ENCODE measurements around the gene CTNNBIP1. TPM values are rescaled to one million over a fixed set of nuclear protein-coding genes. Genes with fewer than 3 reads are reported as not detected.

The CTNNBIP1 gene
- polyA plus RNA-seq, 1 of the 3 experiments (the other 2 are of a cell fraction), result 57.6 TPM

DNA sequence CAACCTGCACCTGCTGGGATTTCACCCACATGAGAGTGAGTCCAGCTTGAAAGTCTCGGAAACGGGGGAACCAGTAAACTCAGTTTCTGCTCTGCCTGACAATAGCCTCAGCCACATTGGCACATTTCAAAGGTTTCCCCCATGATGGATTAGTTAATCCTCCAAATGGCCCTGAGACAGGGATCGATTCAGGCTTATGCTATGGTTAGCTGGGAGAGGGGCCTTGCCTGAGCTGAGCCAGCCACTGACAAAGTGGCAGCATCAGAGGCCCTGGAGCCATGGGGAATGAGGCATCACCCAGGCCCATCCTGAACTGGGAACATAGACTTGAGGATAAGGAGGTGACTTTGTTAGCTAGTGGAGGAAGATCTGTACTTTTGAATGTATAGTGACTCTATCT is 83.5 kb downstream of the CTNNBIP1 start:
- Histone ChIP-seq H3K9me3 (no peaks in the 10 kb centered on the region), H4K20me1 (ENCODE audit: insufficient read depth) (peaks cover 10% of the 10 kb centered on the region), H3K9ac (no peak overlapping the region), H3K27ac (ENCODE audit: low read depth in 2 of 2, low read length in 1 of 2) (no peak overlapping the region), H3K9me2 (no peaks in the 10 kb centered on the region), H3K36me3 (replicated peaks in 1 of 2; ENCODE audit: control insufficient read depth in 1 of 2, insufficient read depth in 2 of 2, low read length in 1 of 2) (no peaks in the 10 kb centered on the region), H3F3A (replicated peaks; ENCODE audit: insufficient read depth) (peaks cover 27% of the 10 kb centered on the region), H3K4me1 (ENCODE audit: control insufficient read depth in 1 of 2, insufficient read depth in 2 of 2, low read depth in 1 of 2, low read length in 1 of 2) (peaks cover 0 to 19% of the 10 kb centered on the region in 2 experiments; a peak in 3 of 4 replicates), H3K4me2 (no peak overlapping the region), H2AFZ (ENCODE audit: low read depth) (no peak overlapping the region), H3K4me3 (ENCODE audit: low read depth in 2 of 2, low read length in 1 of 2) (no peak overlapping the region), H3K79me2 (ENCODE audit: insufficient read depth) (peaks cover 14% of the 10 kb centered on the region), H3K27me3 (ENCODE audit: insufficient read depth) (no peaks in the 10 kb centered on the region)
- no peak for DNase-seq
- TF ChIP-seq, protein P1, sequence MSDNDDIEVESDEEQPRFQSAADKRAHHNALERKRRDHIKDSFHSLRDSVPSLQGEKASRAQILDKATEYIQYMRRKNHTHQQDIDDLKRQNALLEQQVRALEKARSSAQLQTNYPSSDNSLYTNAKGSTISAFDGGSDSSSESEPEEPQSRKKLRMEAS (IDR thresholded peaks at IDR 0.05; ENCODE audit: low read depth), result no peak
- TF ChIP-seq SMC3 (IDR thresholded peaks at IDR 0.05; ENCODE audit: low read depth, low read length), result no peak
- TF ChIP-seq EP300 (IDR thresholded peaks at IDR 0.05; ENCODE audit: borderline replicate concordance in 1 of 2, low read depth in 1 of 2, low read length in 1 of 2), result no peak
- no peak for TF ChIP-seq TEAD4 (IDR thresholded peaks at IDR 0.05; ENCODE audit: borderline replicate concordance, insufficient read depth)
- TF ChIP-seq TCF12 (IDR thresholded peaks at IDR 0.05), result no peak
- no peak for TF ChIP-seq EZH2phosphoT487 (IDR thresholded peaks at IDR 0.05; ENCODE audit: borderline replicate concordance, low read depth)
- no peak for TF ChIP-seq POLR2AphosphoS5 (IDR thresholded peaks at IDR 0.05; ENCODE audit: low read depth, low read length)
- no peak for TF ChIP-seq RXRA (IDR thresholded peaks at IDR 0.05; ENCODE audit: borderline replicate concordance, low read depth)
- TF ChIP-seq RAD21 (IDR thresholded peaks at IDR 0.05; ENCODE audit: low read length), result no peak
- no peak for TF ChIP-seq FOXM1 (IDR thresholded peaks at IDR 0.05; ENCODE audit: low read depth)
- no peak for TF ChIP-seq FOXJ3 (CRISPR knock-in tag; IDR thresholded peaks at IDR 0.05)
- TF ChIP-seq, protein P2, sequence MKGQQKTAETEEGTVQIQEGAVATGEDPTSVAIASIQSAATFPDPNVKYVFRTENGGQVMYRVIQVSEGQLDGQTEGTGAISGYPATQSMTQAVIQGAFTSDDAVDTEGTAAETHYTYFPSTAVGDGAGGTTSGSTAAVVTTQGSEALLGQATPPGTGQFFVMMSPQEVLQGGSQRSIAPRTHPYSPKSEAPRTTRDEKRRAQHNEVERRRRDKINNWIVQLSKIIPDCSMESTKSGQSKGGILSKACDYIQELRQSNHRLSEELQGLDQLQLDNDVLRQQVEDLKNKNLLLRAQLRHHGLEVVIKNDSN (IDR thresholded peaks at IDR 0.05; ENCODE audit: borderline replicate concordance, low read depth), result no peak
- no peak for TF ChIP-seq USF2 (IDR thresholded peaks at IDR 0.05; ENCODE audit: borderline replicate concordance, low read depth, low read length)
- 94% methylated on average over 2 of the region's 3 CpGs for WGBS (ENCODE audit: low lambda C conversion rate)
- ChIA-PET CTCF (interaction anchor here (0.7 to 1.4 kb wide), 5 partner anchors 9 to 331 kb away, joined by 3 to 6 read pairs (median 3); no protein-coding TSS in a partner anchor), POLR2A (interaction anchor here (0.6 kb wide), 1 partner anchor 909 kb away, joined by 3 read pairs; no protein-coding TSS in a partner anchor)

DNA sequence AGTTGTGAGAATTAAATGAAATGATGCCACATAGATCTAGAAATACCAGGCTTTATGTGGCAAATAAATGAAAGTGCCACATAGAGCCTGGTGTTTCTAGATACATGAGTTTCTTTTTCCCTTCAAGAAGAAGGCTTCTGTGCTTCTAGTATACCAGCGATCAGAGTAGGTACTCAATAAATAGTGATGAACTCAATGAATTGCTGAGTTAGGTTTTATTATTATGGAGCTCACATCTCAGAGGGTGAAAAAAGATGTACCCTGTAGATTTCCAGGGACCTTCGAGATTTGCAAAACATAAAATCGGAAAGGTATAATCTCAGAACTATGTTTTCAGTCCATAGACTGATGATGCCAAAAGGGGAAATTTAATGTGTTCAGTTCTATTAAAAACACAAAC is 84.0 kb downstream of the CTNNBIP1 start:
- peaks cover 19% of the 10 kb centered on the region for H3K79me2 ChIP-seq (ENCODE audit: insufficient read depth)
- H3K4me2 ChIP-seq, result no peak overlapping the region
- H2AFZ ChIP-seq (ENCODE audit: low read depth), result no peak overlapping the region; the same call in 1 of the 2 replicates
- CTCF ChIA-PET, result interaction anchor here (0.7 to 1.4 kb wide), 4 partner anchors 10 to 331 kb away, joined by 3 to 6 read pairs (median 3); no protein-coding TSS in a partner anchor
- no peak overlapping the region for H3K9ac ChIP-seq
- POLR2A ChIA-PET, result no interaction called here
- 99% methylated on average over 3 of the region's 3 CpGs for WGBS (ENCODE audit: low lambda C conversion rate)
- no peak for DNase-seq
- H3K9me3 ChIP-seq, result no peaks in the 10 kb centered on the region
- H4K20me1 ChIP-seq (ENCODE audit: insufficient read depth), result peaks cover 15% of the 10 kb centered on the region
- H3K27me3 ChIP-seq (ENCODE audit: insufficient read depth), result no peaks in the 10 kb centered on the region
- H3K4me3 ChIP-seq (ENCODE audit: low read depth in 2 of 2, low read length in 1 of 2), result no peak overlapping the region
- H3F3A ChIP-seq (replicated peaks; ENCODE audit: insufficient read depth), result peaks cover 27% of the 10 kb centered on the region
- no peaks in the 10 kb centered on the region for H3K9me2 ChIP-seq
- H3K27ac ChIP-seq (ENCODE audit: low read depth in 2 of 2, low read length in 1 of 2), result peak overlapping the region in 1 of 2 experiments; percentile 35; a peak in 2 of 4 replicates
- no peaks in the 10 kb centered on the region for H3K36me3 ChIP-seq (replicated peaks in 1 of 2; ENCODE audit: control insufficient read depth in 1 of 2, insufficient read depth in 2 of 2, low read length in 1 of 2)
- H3K4me1 ChIP-seq (ENCODE audit: control insufficient read depth in 1 of 2, insufficient read depth in 2 of 2, low read depth in 1 of 2, low read length in 1 of 2), result peaks cover 0 to 19% of the 10 kb centered on the region in 2 experiments; a peak in 3 of 4 replicates
- TF ChIP-seq EP300 (IDR thresholded peaks at IDR 0.05; ENCODE audit: borderline replicate concordance in 1 of 2, low read depth in 1 of 2, low read length in 1 of 2) (no peak), YY1 (IDR thresholded peaks at IDR 0.05; ENCODE audit: low read depth) (no peak), REST (IDR thresholded peaks at IDR 0.05; ENCODE audit: low read depth, low read length) (no peak), TEAD4 (IDR thresholded peaks at IDR 0.05; ENCODE audit: borderline replicate concordance, insufficient read depth) (no peak), NFIC (IDR thresholded peaks at IDR 0.05; ENCODE audit: borderline replicate concordance) (no peak), NRF1 (IDR thresholded peaks at IDR 0.05; ENCODE audit: low read depth, low read length) (no peak), MXI1 (IDR thresholded peaks at IDR 0.05; ENCODE audit: low read depth, low read length) (no peak), SMC3 (IDR thresholded peaks at IDR 0.05; ENCODE audit: low read depth, low read length) (no peak), FOXM1 (IDR thresholded peaks at IDR 0.05; ENCODE audit: low read depth) (no peak), RFX5 (IDR thresholded peaks at IDR 0.05; ENCODE audit: low read length) (no peak), TCF12 (IDR thresholded peaks at IDR 0.05) (no peak)
- TF ChIP-seq, protein P3, sequence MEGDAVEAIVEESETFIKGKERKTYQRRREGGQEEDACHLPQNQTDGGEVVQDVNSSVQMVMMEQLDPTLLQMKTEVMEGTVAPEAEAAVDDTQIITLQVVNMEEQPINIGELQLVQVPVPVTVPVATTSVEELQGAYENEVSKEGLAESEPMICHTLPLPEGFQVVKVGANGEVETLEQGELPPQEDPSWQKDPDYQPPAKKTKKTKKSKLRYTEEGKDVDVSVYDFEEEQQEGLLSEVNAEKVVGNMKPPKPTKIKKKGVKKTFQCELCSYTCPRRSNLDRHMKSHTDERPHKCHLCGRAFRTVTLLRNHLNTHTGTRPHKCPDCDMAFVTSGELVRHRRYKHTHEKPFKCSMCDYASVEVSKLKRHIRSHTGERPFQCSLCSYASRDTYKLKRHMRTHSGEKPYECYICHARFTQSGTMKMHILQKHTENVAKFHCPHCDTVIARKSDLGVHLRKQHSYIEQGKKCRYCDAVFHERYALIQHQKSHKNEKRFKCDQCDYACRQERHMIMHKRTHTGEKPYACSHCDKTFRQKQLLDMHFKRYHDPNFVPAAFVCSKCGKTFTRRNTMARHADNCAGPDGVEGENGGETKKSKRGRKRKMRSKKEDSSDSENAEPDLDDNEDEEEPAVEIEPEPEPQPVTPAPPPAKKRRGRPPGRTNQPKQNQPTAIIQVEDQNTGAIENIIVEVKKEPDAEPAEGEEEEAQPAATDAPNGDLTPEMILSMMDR (IDR thresholded peaks at IDR 0.05), result no peak

Measured in SK-N-SH (cell line).